HepG2 (cell line): ENCODE measurements around the gene MBLAC2. TPM values are rescaled to one million over a fixed set of nuclear protein-coding genes. Genes with fewer than 3 reads are reported as not detected.

ENCODE experiments used
- BRD4 ChIP-seq: sonication (generic); formaldehyde crosslinking; IDR thresholded peaks from 2 replicates; pipeline ENCODE4 v1.4.0; 2020; ENCODE audit warnings: missing genetic modification reagents
- CSRNP1 ChIP-seq: sonication (generic); formaldehyde crosslinking; IDR thresholded peaks from 2 replicates; pipeline ENCODE4 v1.8.1; 2023; ENCODE audit warnings: mild to moderate bottlenecking, missing genetic modification reagents
- GTF3A ChIP-seq: sonication (generic); formaldehyde crosslinking; conservative IDR thresholded peaks from 2 replicates; pipeline ENCODE4 v1.4.0; 2020; ENCODE audit warnings: mild to moderate bottlenecking, missing genetic modification reagents
- MIXL1 ChIP-seq: IDR thresholded peaks from 2 replicates; pipeline ENCODE4 v1.6.1; 2016
- MTF1 ChIP-seq: sonication (generic); formaldehyde crosslinking; IDR thresholded peaks from 2 replicates; pipeline ENCODE4 v1.5.0; 2020; ENCODE audit warnings: missing genetic modification reagents
- PBX3 ChIP-seq: sonication (generic); formaldehyde crosslinking; IDR thresholded peaks from 2 replicates; pipeline ENCODE4 v1.8.1; 2023; ENCODE audit warnings: missing genetic modification reagents, inconsistent platforms, borderline replicate concordance
- RARA ChIP-seq: IDR thresholded peaks from 2 replicates; pipeline ENCODE4 v1.6.1; 2016; ENCODE audit warnings: missing genetic modification reagents, missing compliant biosample characterization
- REST ChIP-seq, 2 experiments: IDR thresholded peaks; 2 replicates each; pipeline ENCODE4 v1.6.1; 2011 to 2012; ENCODE audit warnings: low read length in 2 of 2, borderline replicate concordance in 1 of 2, low read depth in 1 of 2, mild to moderate bottlenecking in 1 of 2, moderate library complexity in 1 of 2
- SRSF1 ChIP-seq: fragments of 200-400 bp; formaldehyde crosslinking; optimal IDR thresholded peaks from 2 replicates; pipeline ENCODE3; 2017; ENCODE audit warnings: mild to moderate bottlenecking, low read depth, low read length, moderate library complexity
- ZNF124 ChIP-seq: sonication (generic); formaldehyde crosslinking; IDR thresholded peaks from 2 replicates; pipeline ENCODE4 v1.4.0; 2020; ENCODE audit warnings: missing genetic modification reagents
- ZNF230 ChIP-seq: sonication (generic); formaldehyde crosslinking; IDR thresholded peaks from 2 replicates; pipeline ENCODE4 v1.4.0; 2020; ENCODE audit warnings: mild to moderate bottlenecking, missing genetic modification reagents
- ZNF24 ChIP-seq: fragments of 450-650 bp; IDR thresholded peaks from 2 replicates; pipeline ENCODE4 v1.6.1; 2017; ENCODE audit warnings: antibody characterized with exemption, mild to moderate bottlenecking
- ZNF292 ChIP-seq: sonication (generic); formaldehyde crosslinking; IDR thresholded peaks from 2 replicates; pipeline ENCODE4 v1.8.1; 2022; ENCODE audit warnings: mild to moderate bottlenecking, low read depth, missing genetic modification reagents, borderline replicate concordance
- ZNF501 ChIP-seq: sonication (generic); formaldehyde crosslinking; IDR thresholded peaks from 2 replicates; pipeline ENCODE4 v1.5.1; 2020; ENCODE audit warnings: mild to moderate bottlenecking, moderate library complexity, missing genetic modification reagents
- ZNF546 ChIP-seq: sonication (generic); formaldehyde crosslinking; conservative IDR thresholded peaks from 2 replicates; pipeline ENCODE4 v1.8.1; 2023; ENCODE audit warnings: mild to moderate bottlenecking, missing genetic modification reagents
- ZNF569 ChIP-seq: sonication (generic); formaldehyde crosslinking; IDR thresholded peaks from 2 replicates; pipeline ENCODE4 v1.5.0; 2020; ENCODE audit warnings: mild to moderate bottlenecking, missing genetic modification reagents, moderate library complexity, borderline replicate concordance
- ZNF674 ChIP-seq: sonication (generic); formaldehyde crosslinking; IDR thresholded peaks from 2 replicates; pipeline ENCODE4 v1.5.0; 2020; ENCODE audit warnings: low read depth, mild to moderate bottlenecking, missing genetic modification reagents
- ZNF720 ChIP-seq: sonication (generic); formaldehyde crosslinking; IDR thresholded peaks from 2 replicates; pipeline ENCODE4 v1.4.0; 2020; ENCODE audit warnings: missing genetic modification reagents
- ZNF850 ChIP-seq: sonication (generic); formaldehyde crosslinking; conservative IDR thresholded peaks from 2 replicates; pipeline ENCODE4 v1.9.0; 2021; ENCODE audit warnings: mild to moderate bottlenecking, missing genetic modification reagents
- ZSCAN5A ChIP-seq: sonication (generic); formaldehyde crosslinking; IDR thresholded peaks from 2 replicates; pipeline ENCODE4 v1.8.0; 2022; ENCODE audit warnings: mild to moderate bottlenecking, missing genetic modification reagents, borderline replicate concordance
- polyA plus RNA-seq, 8 experiments: library from polyadenylated mRNA; depleted of rRNA in 3 of 8; stranded (reverse) in 7 of 8; unstranded in 1 of 8; fragments of >200 nt; fragmentation: Illumina TruSeq in 4 of 8; extraction: Trizol in 4 of 8; gene quantifications; 2 replicates each; pipeline versions ENCODE4 v1.2.1 to v1.2.3, GENCODE V29; 2011 to 2016; ENCODE audit warnings: low read depth in 4 of 8, missing spikeins in 1 of 8, mixed read lengths in 1 of 8; ENCODE audit not compliant: insufficient read depth in 1 of 8
- total RNA-seq, 5 experiments: library from RNA; depleted of rRNA; stranded (reverse); fragments of >200 nt; fragmentation: Illumina TruSeq; extraction: Trizol; gene quantifications; 2 replicates each; pipeline ENCODE4 v1.2.3, GENCODE V29; 2016; ENCODE audit warnings: low read depth in 1 of 5

Gene MBLAC2
- total and polyA plus RNA-seq, 2 of the 13 experiments (the other 11 are each of a cell fraction or from before 2014, with no cell fraction given) = 2.9 to 4.1 TPM

GRCh38 chr5:90409318-90410177 lies 65.0 kb downstream of the MBLAC2 start, which contains the start of gene CETN3 (continued):
- TF ChIP-seq REST (IDR thresholded peaks at IDR 0.05; ENCODE audit: borderline replicate concordance in 1 of 2, low read depth in 1 of 2, low read length in 2 of 2) = peak in 1 of 2 experiments; percentile 75; a peak in 1 of 4 replicates
- no peak for TF ChIP-seq ZNF569 (CRISPR knock-in tag)
- TF ChIP-seq ZNF501 = peak; percentile 80; the same call in 1 of the 2 replicates
- TF ChIP-seq MTF1 (CRISPR knock-in tag) = no peak
- 0 out of 2 replicates have a peak, but pooled peaks have one; percentile 60 for TF ChIP-seq ZNF674 (CRISPR knock-in tag)
- peak; percentile 89; the same call in 1 of the 2 replicates for TF ChIP-seq ZNF230 (CRISPR knock-in tag)
- peak; percentile 12; the same call in 1 of the 2 replicates for TF ChIP-seq ZNF292 (CRISPR knock-in tag)
- TF ChIP-seq PBX3 (CRISPR knock-in tag) = 0 out of 2 replicates have a peak, but pooled peaks have one; percentile 51
- TF ChIP-seq SRSF1 = no peak
- no peak for TF ChIP-seq ZNF124 (CRISPR knock-in tag)
- no peak for TF ChIP-seq ZNF546 (CRISPR knock-in tag)
- peak; percentile 89 for TF ChIP-seq BRD4 (CRISPR knock-in tag)
- TF ChIP-seq MIXL1 = no peak; the same call in 1 of the 2 replicates
- TF ChIP-seq ZNF850 (CRISPR knock-in tag) = no peak
- 0 out of 2 replicates have a peak, but pooled peaks have one; percentile 44 for TF ChIP-seq GTF3A (CRISPR knock-in tag)
- TF ChIP-seq CSRNP1 (CRISPR knock-in tag) = 0 out of 2 replicates have a peak, but pooled peaks have one; percentile 23
- TF ChIP-seq ZSCAN5A (CRISPR knock-in tag) = peak; percentile 81; the same call in 1 of the 2 replicates
- no peak for TF ChIP-seq ZNF24
- TF ChIP-seq RARA (CRISPR knock-in tag) = peak; percentile 19
- 0 out of 2 replicates have a peak, but pooled peaks have one; percentile 62 for TF ChIP-seq ZNF720 (CRISPR knock-in tag)
